ENCODE measurements around the gene JAKMIP2. TPM values are rescaled to one million over a fixed set of nuclear protein-coding genes. Genes with fewer than 3 reads are reported as not detected.
"Not testable (repeated sequence)": the region's sequence is repeated elsewhere in the genome, so short reads cannot be mapped to it uniquely, and the experiment has no call there.

The JAKMIP2 gene
- total RNA-seq, 1 experiment from 2014 or later: 10.9 TPM

- Mint-ChIP-seq H3K9me3 (peaks cover 7% of the 10 kb centered on the region), H3K27ac (0 out of 2 replicates have a peak overlapping the region, but pooled peaks have one; percentile 1), H3K4me3 (no peak overlapping the region), H3K27me3 (ENCODE audit: low read depth) (no peaks in the 10 kb centered on the region), H3K4me1 (peaks cover 42% of the 10 kb centered on the region), H3K36me3 (peaks cover 3% of the 10 kb centered on the region; the same call in 1 of the 2 replicates)
- ChIA-PET CTCF (interaction anchor here (0.7 to 2.2 kb wide), 4 partner anchors 22 to 100 kb away, joined by 3 to 11 read pairs (median 8); no protein-coding TSS in a partner anchor), POLR2A (interaction anchor here (1.0 kb wide), 1 partner anchor 100 kb away, joined by 6 read pairs; no protein-coding TSS in a partner anchor)
- ATAC-seq (no peak), DNase-seq (ENCODE audit: low spot score) (no peak)
- TF ChIP-seq FOXJ3 (CRISPR knock-in tag; IDR thresholded peaks at IDR 0.05; ENCODE audit: borderline replicate concordance) (no peak), NR3C1 (CRISPR knock-in tag; conservative IDR thresholded peaks at IDR 0.05; ENCODE audit: low read depth) (no peak), SMAD3 (CRISPR knock-in tag; IDR thresholded peaks at IDR 0.05; ENCODE audit: borderline replicate concordance) (no peak), CBFB (CRISPR knock-in tag; IDR thresholded peaks at IDR 0.05; ENCODE audit: low read depth) (no peak), ZNF121 (CRISPR knock-in tag; IDR thresholded peaks at IDR 0.05) (no peak), ERG (CRISPR knock-in tag; IDR thresholded peaks at IDR 0.05) (no peak), SMAD4 (CRISPR knock-in tag; IDR thresholded peaks at IDR 0.05) (no peak), RELA (CRISPR knock-in tag; IDR thresholded peaks at IDR 0.05; ENCODE audit: borderline replicate concordance) (no peak), ZNF138 (CRISPR knock-in tag; conservative IDR thresholded peaks at IDR 0.05) (no peak), AFF4 (CRISPR knock-in tag; IDR thresholded peaks at IDR 0.05; ENCODE audit: borderline replicate concordance) (no peak), E2F5 (CRISPR knock-in tag; IDR thresholded peaks at IDR 0.05) (no peak), STAT6 (CRISPR knock-in tag; conservative IDR thresholded peaks at IDR 0.05; ENCODE audit: low read depth) (no peak)
Observed at GRCh38 chr5:147554261-147554817, 228.2 kb downstream of the JAKMIP2 start.

GRCh38 chr5:147553817-147554216, 228.7 kb downstream of the JAKMIP2 start:
- DNase-seq (ENCODE audit: low spot score); POLR2A ChIA-PET; ATAC-seq; H3K4me3 Mint-ChIP-seq; H3K27ac Mint-ChIP-seq; H3K9me3 Mint-ChIP-seq; H3K27me3 Mint-ChIP-seq (ENCODE audit: low read depth); H3K36me3 Mint-ChIP-seq: not testable (repeated sequence)
- CTCF ChIA-PET: interaction anchor here (0.7 to 2.2 kb wide), 4 partner anchors 23 to 100 kb away, joined by 3 to 11 read pairs (median 8); no protein-coding TSS in a partner anchor
- peaks cover 39% of the 10 kb centered on the region for H3K4me1 Mint-ChIP-seq

GRCh38 chr5:147552897-147553296, 229.6 kb downstream of the JAKMIP2 start:
- peaks cover 29% of the 10 kb centered on the region for H3K4me1 Mint-ChIP-seq
- no peak overlapping the region for H3K4me3 Mint-ChIP-seq
- H3K36me3 Mint-ChIP-seq: peaks cover 3% of the 10 kb centered on the region; the same call in 1 of the 2 replicates
- no peak overlapping the region for H3K27ac Mint-ChIP-seq
- POLR2A ChIA-PET: no interaction called here
- H3K9me3 Mint-ChIP-seq: peaks cover 9% of the 10 kb centered on the region
- H3K27me3 Mint-ChIP-seq (ENCODE audit: low read depth): no peaks in the 10 kb centered on the region
- no peak for TF ChIP-seq ZBTB21 (CRISPR knock-in tag; IDR thresholded peaks at IDR 0.05; ENCODE audit: borderline replicate concordance)
- no peak for TF ChIP-seq JUN (CRISPR knock-in tag; IDR thresholded peaks at IDR 0.05)
- no peak for TF ChIP-seq NR1H2 (CRISPR knock-in tag; IDR thresholded peaks at IDR 0.05)
- no peak for TF ChIP-seq GRHL2 (CRISPR knock-in tag; IDR thresholded peaks at IDR 0.05; ENCODE audit: insufficient replicate concordance, severe bottlenecking)
- TF ChIP-seq CREB1 (CRISPR knock-in tag; IDR thresholded peaks at IDR 0.05): no peak
- DNase-seq (ENCODE audit: low spot score): no peak
- no peak for ATAC-seq
- CTCF ChIA-PET: no interaction called here
